HUES6 (cell line): Measurements from ENCODE around the gene TBC1D22B.
"Not testable (repeated sequence)": the region's sequence is repeated elsewhere in the genome, so short reads cannot be mapped to it uniquely, and the experiment has no call there.

ENCODE experiments used
- H3K27ac ChIP-seq: 2 replicates; pipeline ENCODE4 v1.7.0; 2013; ENCODE audit warnings: low read depth, mild to moderate bottlenecking, low read length, inconsistent platforms
- H3K27me3 ChIP-seq: 2 replicates; pipeline ENCODE4 v1.6.1; 2013; ENCODE audit warnings: low read length; ENCODE audit not compliant: control insufficient read depth, insufficient read depth
- H3K36me3 ChIP-seq: 2 replicates; pipeline ENCODE4 v1.6.1; 2013; ENCODE audit warnings: low read length; ENCODE audit not compliant: control insufficient read depth, insufficient read depth
- H3K4me1 ChIP-seq: 2 replicates; pipeline ENCODE4 v1.6.1; 2013; ENCODE audit warnings: low read length; ENCODE audit not compliant: control insufficient read depth, insufficient read depth
- H3K4me3 ChIP-seq: 2 replicates; pipeline ENCODE4 v1.5.1; 2013; ENCODE audit warnings: low read depth, low read length
- H3K9ac ChIP-seq: one replicate; pipeline ENCODE4 v1.6.1; 2013; ENCODE audit warnings: mild to moderate bottlenecking, low read length
- H3K9me3 ChIP-seq: 2 replicates; pipeline ENCODE4 v1.6.1; 2013; ENCODE audit warnings: low read depth, low read length; ENCODE audit not compliant: control insufficient read depth, insufficient read depth

TBC1D22B gene

DNA sequence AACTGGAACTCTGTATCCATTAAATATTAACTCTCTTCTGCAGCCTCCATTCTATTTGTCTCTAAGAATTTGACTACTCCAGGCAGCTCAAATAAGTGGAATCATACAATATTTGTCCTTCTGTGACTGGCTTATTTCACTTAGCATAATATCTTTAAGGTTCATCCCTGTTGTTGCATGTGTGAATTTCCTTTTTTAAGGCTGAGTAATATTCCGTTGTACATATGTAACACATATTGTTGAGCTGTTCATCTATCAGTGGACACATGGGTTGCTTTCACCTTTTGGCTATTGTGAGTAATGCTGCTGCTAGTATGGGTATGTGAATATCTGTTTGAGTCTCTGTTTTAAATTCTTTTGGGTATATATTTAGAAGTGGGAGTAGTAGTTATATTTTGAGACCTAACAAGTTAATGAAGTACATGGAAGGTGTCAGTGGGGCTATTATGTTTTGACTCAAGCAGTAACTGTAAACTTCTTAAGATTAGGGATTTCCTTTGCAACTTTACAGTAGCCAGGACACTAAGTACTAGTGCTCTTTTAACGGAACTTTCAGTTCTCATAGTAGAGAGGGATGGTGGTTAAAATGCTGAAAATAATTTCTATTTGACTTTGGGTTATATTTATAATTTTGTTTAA is 30.1 kb downstream of the TBC1D22B start:
- no peak overlapping the region for H3K27ac ChIP-seq
- H3K4me3 ChIP-seq, result no peak overlapping the region
- peaks cover 84% of the 10 kb centered on the region for H3K36me3 ChIP-seq
- no peaks in the 10 kb centered on the region for H3K9me3 ChIP-seq
- H3K4me1 ChIP-seq, result no peaks in the 10 kb centered on the region; the same call in 1 of the 2 replicates
- H3K9ac ChIP-seq, result no peak overlapping the region
- H3K27me3 ChIP-seq, result no peaks in the 10 kb centered on the region

GRCh38 chr6:37288247-37288646 is 30.7 kb downstream of the TBC1D22B start:
- H3K9ac ChIP-seq, result no peak overlapping the region
- no peak overlapping the region for H3K27ac ChIP-seq
- H3K9me3 ChIP-seq, result no peaks in the 10 kb centered on the region
- H3K36me3 ChIP-seq, result peaks cover 81% of the 10 kb centered on the region
- H3K27me3 ChIP-seq, result no peaks in the 10 kb centered on the region
- H3K4me3 ChIP-seq, result no peak overlapping the region
- H3K4me1 ChIP-seq, result no peaks in the 10 kb centered on the region; the same call in 1 of the 2 replicates

GRCh38 chr6:37289931-37290330 is 32.4 kb downstream of the TBC1D22B start:
- peaks cover 79% of the 10 kb centered on the region for H3K36me3 ChIP-seq
- no peak overlapping the region for H3K9ac ChIP-seq

GRCh38 chr6:37293426-37293825 is 35.9 kb downstream of the TBC1D22B start:
- no peak overlapping the region for H3K27ac ChIP-seq
- H3K27me3 ChIP-seq, result no peaks in the 10 kb centered on the region
- no peak overlapping the region for H3K4me3 ChIP-seq
- no peaks in the 10 kb centered on the region; the same call in 1 of the 2 replicates for H3K4me1 ChIP-seq
- H3K9me3 ChIP-seq, result no peaks in the 10 kb centered on the region
- no peak overlapping the region for H3K9ac ChIP-seq
- H3K36me3 ChIP-seq, result peaks cover 75% of the 10 kb centered on the region

More at GRCh38 chr6:37289931-37290330, 32.4 kb downstream of the TBC1D22B start:
- Histone ChIP-seq H3K9me3 (no peaks in the 10 kb centered on the region), H3K27me3 (no peaks in the 10 kb centered on the region), H3K4me1 (no peaks in the 10 kb centered on the region; the same call in 1 of the 2 replicates), H3K27ac (no peak overlapping the region), H3K4me3 (no peak overlapping the region)

DNA sequence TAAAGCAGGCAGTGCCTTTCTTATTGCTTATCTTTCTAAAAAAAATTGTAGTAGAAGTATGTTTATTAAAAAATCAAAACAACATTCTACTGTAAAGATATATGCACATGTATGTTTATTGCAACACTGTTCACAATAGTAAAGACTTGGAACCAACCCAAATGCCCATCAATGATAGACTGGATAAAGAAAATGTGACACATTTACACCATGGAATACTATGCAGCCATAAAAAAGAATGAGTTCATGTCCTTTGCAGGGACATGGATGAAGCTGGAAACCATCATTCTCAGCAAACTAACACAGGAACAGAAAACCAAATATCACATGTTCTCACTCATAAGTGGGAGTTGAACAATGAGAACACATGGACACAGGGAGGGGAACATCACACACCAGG is 40.1 kb downstream of the TBC1D22B start:
- H3K27me3 ChIP-seq, H3K27ac ChIP-seq, H3K4me3 ChIP-seq, H3K9ac ChIP-seq, H3K9me3 ChIP-seq, H3K4me1 ChIP-seq: not testable (repeated sequence)
- peaks cover 57% of the 10 kb centered on the region for H3K36me3 ChIP-seq

GRCh38 chr6:37298958-37299357 is 41.4 kb downstream of the TBC1D22B start:
- Histone ChIP-seq H3K27me3 (no peaks in the 10 kb centered on the region), H3K9ac (no peak overlapping the region), H3K9me3 (no peaks in the 10 kb centered on the region), H3K4me3 (no peak overlapping the region), H3K36me3 (peaks cover 51% of the 10 kb centered on the region), H3K4me1 (no peaks in the 10 kb centered on the region), H3K27ac (no peak overlapping the region)

DNA sequence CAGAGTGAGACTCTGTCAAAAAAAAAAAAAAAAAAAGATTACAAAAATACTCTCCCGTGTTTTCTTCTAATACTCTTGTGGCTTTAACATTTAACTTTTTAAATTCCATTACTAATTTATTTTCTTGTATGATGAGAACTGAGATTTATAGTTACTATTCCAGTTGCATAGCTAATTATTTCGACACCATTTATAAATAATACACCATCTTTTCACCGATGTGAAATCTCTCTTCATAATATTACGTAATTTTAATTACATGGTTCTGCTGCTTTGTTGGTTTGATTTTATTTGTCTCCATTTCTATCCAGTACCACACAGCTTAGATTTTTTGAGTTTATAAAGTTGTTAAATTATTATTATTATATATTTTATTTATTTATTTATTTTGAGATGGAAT is 42.4 kb downstream of the TBC1D22B start:
- Histone ChIP-seq H3K27ac (no peak overlapping the region), H3K27me3 (no peaks in the 10 kb centered on the region), H3K4me1 (no peaks in the 10 kb centered on the region), H3K4me3 (no peak overlapping the region), H3K9ac (no peak overlapping the region), H3K36me3 (peaks cover 47% of the 10 kb centered on the region), H3K9me3 (no peaks in the 10 kb centered on the region)

GRCh38 chr6:37302086-37302686 is 44.6 kb downstream of the TBC1D22B start:
- peaks cover 41% of the 10 kb centered on the region for H3K36me3 ChIP-seq
- no peak overlapping the region for H3K27ac ChIP-seq
- no peaks in the 10 kb centered on the region for H3K9me3 ChIP-seq
- no peak overlapping the region for H3K4me3 ChIP-seq
- H3K9ac ChIP-seq, result no peak overlapping the region
- no peaks in the 10 kb centered on the region for H3K27me3 ChIP-seq
- no peaks in the 10 kb centered on the region for H3K4me1 ChIP-seq

DNA sequence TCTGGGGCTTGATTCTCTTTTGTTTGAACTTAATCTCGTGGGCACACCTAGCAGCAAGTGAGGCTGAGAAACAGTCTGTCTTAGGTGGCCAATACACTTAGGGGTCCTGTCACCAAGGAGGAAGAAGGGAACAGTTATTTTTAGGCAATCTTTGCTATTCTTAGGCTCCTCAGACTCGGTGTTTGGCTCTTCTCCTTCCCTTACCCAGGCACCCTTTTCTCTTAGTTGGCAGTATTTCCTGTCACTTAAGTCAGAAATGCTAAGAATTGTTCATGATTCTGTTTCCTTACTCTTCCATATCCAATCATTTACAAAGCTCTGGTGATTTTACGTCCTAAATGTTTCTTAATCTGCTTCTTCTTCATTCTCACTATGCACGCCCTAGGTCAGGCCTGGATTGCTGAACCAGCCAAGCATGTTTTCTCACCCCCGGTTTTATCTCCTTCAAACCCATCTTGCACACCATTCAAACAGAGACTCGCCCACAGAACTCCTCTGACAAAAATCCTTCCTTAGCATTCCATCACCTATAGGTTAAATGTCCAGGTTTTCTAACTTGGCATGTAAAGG is 45.6 kb downstream of the TBC1D22B start:
- Histone ChIP-seq H3K36me3 (peaks cover 35% of the 10 kb centered on the region), H3K4me3 (no peak overlapping the region), H3K27ac (no peak overlapping the region), H3K27me3 (no peaks in the 10 kb centered on the region), H3K4me1 (no peaks in the 10 kb centered on the region), H3K9ac (no peak overlapping the region), H3K9me3 (no peaks in the 10 kb centered on the region)

GRCh38 chr6:37303891-37304503 is 46.4 kb downstream of the TBC1D22B start:
- Histone ChIP-seq H3K27ac (no peak overlapping the region), H3K36me3 (peaks cover 28% of the 10 kb centered on the region), H3K4me1 (no peaks in the 10 kb centered on the region), H3K9me3 (no peaks in the 10 kb centered on the region), H3K9ac (no peak overlapping the region), H3K27me3 (no peaks in the 10 kb centered on the region), H3K4me3 (no peak overlapping the region)

- H3K9ac ChIP-seq, result no peak overlapping the region
- H3K9me3 ChIP-seq, result no peaks in the 10 kb centered on the region
- H3K4me1 ChIP-seq, result no peaks in the 10 kb centered on the region
- H3K4me3 ChIP-seq, result no peak overlapping the region
- no peaks in the 10 kb centered on the region for H3K27me3 ChIP-seq
- no peak overlapping the region for H3K27ac ChIP-seq
- peaks cover 28% of the 10 kb centered on the region for H3K36me3 ChIP-seq
Observed at GRCh38 chr6:37304766-37305165, 47.2 kb downstream of the TBC1D22B start.
